Vagina (tissue), 2 donors: ENCODE results near the gene ZMYND10. TPM values are rescaled to one million over a fixed set of nuclear protein-coding genes. Genes with fewer than 3 reads are reported as not detected.
A peak's percentile ranks its signal among the peaks of the same experiment; 100 is the strongest.

Experiments
- DNase-seq, 2 donors: peaks; one replicate each; pipeline ENCODE4 v3.0.0-alpha.2; 2017; ENCODE audit errors: extremely low spot score in 2 of 2
- H3K27ac ChIP-seq: fragments of 200-600 bp; sonication (generic); one replicate; pipeline ENCODE4 v1.5.1; 2019
- H3K27me3 ChIP-seq: fragments of 200-600 bp; sonication (generic); one replicate; pipeline ENCODE4 v1.5.1; 2019
- H3K36me3 ChIP-seq, 2 donors: fragments of 200-600 bp; sonication (generic); one replicate each; pipeline ENCODE4 v1.5.1; 2017 to 2019
- H3K4me1 ChIP-seq: fragments of 200-600 bp; sonication (generic); one replicate; pipeline ENCODE4 v1.5.1; 2019
- H3K4me3 ChIP-seq, 2 donors: fragments of 200-600 bp; sonication (generic); 1 replicate in 1 of 2; 2 replicates in 1 of 2; pipeline ENCODE4 v1.5.1; 2016 to 2019
- H3K9me3 ChIP-seq: fragments of 200-600 bp; sonication (generic); one replicate; pipeline ENCODE4 v1.5.1; 2019
- CTCF ChIP-seq, 3 experiments: fragments of 450-650 bp in 2 of 3; fragments of 200-600 bp in 1 of 3; sonication (generic) in 1 of 3; IDR thresholded peaks; one replicate each; pipeline ENCODE4 v1.5.1; 2017 to 2019; ENCODE audit warnings: antibody characterized with exemption in 3 of 3, mild to moderate bottlenecking in 2 of 3, moderate library complexity in 2 of 3
- POLR2A ChIP-seq, 2 donors: fragments of 450-650 bp; IDR thresholded peaks; one replicate each; pipeline ENCODE4 v1.6.1; 2017; ENCODE audit warnings: antibody characterized with exemption in 2 of 2, mild to moderate bottlenecking in 2 of 2, moderate library complexity in 2 of 2
- POLR2AphosphoS5 ChIP-seq, 2 donors: sonication (generic); formaldehyde crosslinking; IDR thresholded peaks; one replicate each; pipeline ENCODE4 v1.9.0; 2017; ENCODE audit warnings: antibody characterized with exemption in 2 of 2, mild to moderate bottlenecking in 2 of 2, low read depth in 1 of 2; ENCODE audit not compliant: insufficient read depth in 1 of 2
- intact Hi-C: fragments of 100-400 bp; cut with DNase I; formaldehyde crosslinking; loops from one replicate; pipeline ENCODE4 v1.15.1; 2023
- total RNA-seq: library from RNA; depleted of rRNA; stranded (reverse); fragments of >200 nt; gene quantifications from one replicate; pipeline ENCODE4 v1.2.3, GENCODE V29; 2016

The ZMYND10 gene
- total RNA-seq, 1 donor from 2014 or later: 0.74 TPM

- Histone ChIP-seq H3K4me3 (no peak overlapping the region), H3K4me1 (peaks cover 54% of the 10 kb centered on the region), H3K9me3 (no peaks in the 10 kb centered on the region), H3K27me3 (no peaks in the 10 kb centered on the region), H3K36me3 (peaks cover 0 to 13% of the 10 kb centered on the region in 2 donors), H3K27ac (peak overlapping the region; percentile 90)
- DNase-seq: no peak
- no peak for TF ChIP-seq CTCF (IDR thresholded peaks at IDR 0.05)
- no peak for TF ChIP-seq POLR2A (IDR thresholded peaks at IDR 0.05)
- peak in 1 of 2 donors; percentile 55 for TF ChIP-seq POLR2AphosphoS5 (IDR thresholded peaks at IDR 0.05; ENCODE audit: insufficient read depth in 1 of 2, low read depth in 1 of 2)
- intact Hi-C loops: loop anchor here (2.0 to 5.0 kb wide), 2 partner anchors 25 to 66 kb away; partner anchors contain the start of genes HYAL3 and NAA80
Observed at GRCh38 chr3:50323614-50324199, 21.8 kb downstream of the ZMYND10 start.

- Histone ChIP-seq H3K27me3 (no peaks in the 10 kb centered on the region), H3K27ac (peak overlapping the region; percentile 90), H3K4me1 (peaks cover 54% of the 10 kb centered on the region), H3K36me3 (peaks cover 0 to 16% of the 10 kb centered on the region in 2 donors), H3K4me3 (peak overlapping the region in 1 of 2 donors; percentile 72), H3K9me3 (no peaks in the 10 kb centered on the region)
- intact Hi-C loops: loop anchor here (2.0 to 5.0 kb wide), 2 partner anchors 24 to 66 kb away; partner anchors contain the start of genes HYAL3 and NAA80
- no peak for DNase-seq
- TF ChIP-seq CTCF (IDR thresholded peaks at IDR 0.05) (no peak), POLR2A (IDR thresholded peaks at IDR 0.05) (no peak), POLR2AphosphoS5 (IDR thresholded peaks at IDR 0.05; ENCODE audit: insufficient read depth in 1 of 2, low read depth in 1 of 2) (no peak)
Observed at GRCh38 chr3:50323092-50323600, 22.4 kb downstream of the ZMYND10 start.

- peak within 1 kb of the TSS; percentile 90 for H3K27ac ChIP-seq
- H3K27me3 ChIP-seq: no peaks in the 10 kb centered on the region
- H3K4me1 ChIP-seq: peaks cover 57% of the 10 kb centered on the region
- intact Hi-C loops: loop anchor here (2.0 to 5.0 kb wide), 2 partner anchors 24 to 65 kb away; partner anchors contain the start of genes HYAL3 and NAA80
- no peak for DNase-seq
- H3K4me3 ChIP-seq: peak within 1 kb of the TSS; percentile 72 to 97
- H3K9me3 ChIP-seq: no peaks in the 10 kb centered on the region
- peak in 1 of 2 donors; percentile 47 for TF ChIP-seq POLR2AphosphoS5 (IDR thresholded peaks at IDR 0.05; ENCODE audit: insufficient read depth in 1 of 2, low read depth in 1 of 2)
- TF ChIP-seq CTCF (IDR thresholded peaks at IDR 0.05): no peak
- H3K36me3 ChIP-seq: peaks cover 0 to 20% of the 10 kb centered on the region in 2 donors
Observed at GRCh38 chr3:50322386-50323091, 23.0 kb downstream of the ZMYND10 start, which contains the start of gene HYAL2. Gene HYAL2, minus strand, starts transcription at chr3:50322745. Its CDS starts 2,256 bp downstream, at chr3:50320489.

- Histone ChIP-seq H3K4me3 (peak overlapping the region; percentile 72 to 97), H3K27ac (peak overlapping the region; percentile 90), H3K4me1 (peaks cover 57% of the 10 kb centered on the region), H3K27me3 (no peaks in the 10 kb centered on the region), H3K9me3 (no peaks in the 10 kb centered on the region), H3K36me3 (peaks cover 0 to 20% of the 10 kb centered on the region in 2 donors)
- no peak for TF ChIP-seq POLR2A (IDR thresholded peaks at IDR 0.05)
- TF ChIP-seq CTCF (IDR thresholded peaks at IDR 0.05): no peak
- DNase-seq: no peak
- intact Hi-C loops: loop anchor here (2.0 to 5.0 kb wide), 2 partner anchors 23 to 65 kb away; partner anchors contain the start of genes HYAL3 and NAA80
Observed at GRCh38 chr3:50322115-50322385, 23.5 kb downstream of the ZMYND10 start.
